Measurements from ENCODE around the gene VSX2.

The VSX2 gene

GRCh38 chr14:74302634-74303569 lies 63.7 kb downstream of the VSX2 start, which contains the start of gene ABCD4:
TSS of gene ABCD4 (minus strand) at chr14:74302934. CDS start at chr14:74302912, 22 bp downstream.
- peak; percentile 60 for DNase-seq (ENCODE audit: low read depth)

GRCh38 chr14:74308695-74309094 lies 69.4 kb downstream of the VSX2 start:
- DNase-seq (ENCODE audit: low read depth) = no peak

- DNase-seq (ENCODE audit: low read depth) = no peak
These were observed 70.1 kb downstream of the VSX2 start for GRCh38 chr14:74309125-74310022.

GRCh38 chr14:74312161-74312560 lies 72.9 kb downstream of the VSX2 start:
- DNase-seq (ENCODE audit: low read depth) = no peak

All from non-pigmented ciliary epithelial cell (primary cell).